Lower leg skin (tissue), 4 donors: ENCODE results near the gene PANK1. TPM values are rescaled to one million over a fixed set of nuclear protein-coding genes. Genes with fewer than 3 reads are reported as not detected.

ENCODE experiments used
- DNase-seq, 2 donors: peaks; one replicate each; pipeline ENCODE4 v3.0.0-alpha.2; 2019; ENCODE audit warnings: low spot score in 2 of 2
- H3K4me3 ChIP-seq: fragments of 200-600 bp; sonication (generic); 2 replicates; pipeline ENCODE4 v1.5.1; 2017; ENCODE audit warnings: mild to moderate bottlenecking, low read depth; ENCODE audit not compliant: poor library complexity, severe bottlenecking
- CTCF ChIP-seq, 3 donors: fragments of 450-650 bp; IDR thresholded peaks; one replicate each; pipeline ENCODE4 v1.5.1; 2016; ENCODE audit warnings: antibody characterized with exemption in 3 of 3, mild to moderate bottlenecking in 3 of 3, moderate library complexity in 2 of 3
- POLR2A ChIP-seq, 2 donors: fragments of 450-650 bp; IDR thresholded peaks; one replicate each; pipeline ENCODE4 v1.6.1; 2016 to 2017; ENCODE audit warnings: antibody characterized with exemption in 2 of 2, mild to moderate bottlenecking in 1 of 2, moderate library complexity in 1 of 2
- WGBS, 2 donors: methylation state at CpG; one replicate each; pipeline ENCODE4 v1.1.5; 2018; 5-methylcytosine and 5-hydroxymethylcytosine counted together
- intact Hi-C: fragments of 100-400 bp; cut with DNase I; formaldehyde crosslinking; loops from one replicate; pipeline ENCODE4 v1.15.0; 2023; ENCODE audit warnings: low total_unique reads
- total RNA-seq, 4 donors: library from RNA; depleted of rRNA; stranded (reverse); fragments of >200 nt; gene quantifications; one replicate each; pipeline ENCODE4 v1.1.0, GENCODE V29; 2016

The PANK1 gene
- total RNA-seq, 4 donors from 2014 or later: 10.8 to 36.3 (median 30.2) TPM

- WGBS, 2 donors: 93 to 96% methylated on average over 2 of the region's 2 CpGs
- no peak for DNase-seq
- no peak for TF ChIP-seq POLR2A (IDR thresholded peaks at IDR 0.05)
- TF ChIP-seq CTCF (IDR thresholded peaks at IDR 0.05): no peak
- H3K4me3 ChIP-seq: no peak overlapping the region
- intact Hi-C loops: no loop called here
Observed at GRCh38 chr10:89639326-89639725, 5.7 kb downstream of the PANK1 start.

GRCh38 chr10:89637113-89637512, 7.9 kb downstream of the PANK1 start:
- 94 to 97% methylated on average over 7 of the region's 7 CpGs for WGBS, 2 donors
- no peak overlapping the region for H3K4me3 ChIP-seq
- intact Hi-C loops: no loop called here
- TF ChIP-seq POLR2A (IDR thresholded peaks at IDR 0.05) (no peak), CTCF (IDR thresholded peaks at IDR 0.05) (no peak)
- no peak for DNase-seq

GRCh38 chr10:89634637-89635036, 10.4 kb downstream of the PANK1 start:
- DNase-seq: no peak
- intact Hi-C loops: no loop called here
- 95% methylated on average over 2 of the region's 2 CpGs for WGBS, 2 donors
- TF ChIP-seq CTCF (IDR thresholded peaks at IDR 0.05) (no peak), POLR2A (IDR thresholded peaks at IDR 0.05) (no peak)
- H3K4me3 ChIP-seq: no peak overlapping the region

- no peak for DNase-seq
- no peak for TF ChIP-seq POLR2A (IDR thresholded peaks at IDR 0.05)
- no peak for TF ChIP-seq CTCF (IDR thresholded peaks at IDR 0.05)
Observed at GRCh38 chr10:89633484-89633883, 11.6 kb downstream of the PANK1 start.

GRCh38 chr10:89632824-89633223, 12.2 kb downstream of the PANK1 start:
- DNase-seq: no peak
- intact Hi-C loops: no loop called here
- TF ChIP-seq POLR2A (IDR thresholded peaks at IDR 0.05) (no peak), CTCF (IDR thresholded peaks at IDR 0.05) (no peak)
- no peak overlapping the region for H3K4me3 ChIP-seq
- WGBS, 2 donors: 91 to 96% methylated on average over 1 of the region's 1 CpG

More at GRCh38 chr10:89633484-89633883, 11.6 kb downstream of the PANK1 start:
- intact Hi-C loops: no loop called here
- H3K4me3 ChIP-seq: no peak overlapping the region

GRCh38 chr10:89627830-89628229, 17.2 kb downstream of the PANK1 start:
- DNase-seq: no peak
- H3K4me3 ChIP-seq: no peak overlapping the region
- 38 to 58% methylated on average over 1 of the region's 1 CpG for WGBS, 2 donors
- intact Hi-C loops: no loop called here
- TF ChIP-seq CTCF (IDR thresholded peaks at IDR 0.05): no peak
- TF ChIP-seq POLR2A (IDR thresholded peaks at IDR 0.05): no peak
